ENCODE data around the gene SLC25A19.

Gene SLC25A19

GRCh38 chr17:75239778-75240393, 49.3 kb downstream of the SLC25A19 start:
- FAIRE-seq: no peak

GRCh38 chr17:75239214-75239613, 50.0 kb downstream of the SLC25A19 start:
- FAIRE-seq: no peak

GRCh38 chr17:75238684-75239191, 50.5 kb downstream of the SLC25A19 start:
- no peak for FAIRE-seq

- no peak for FAIRE-seq
Observed at GRCh38 chr17:75238020-75238580, 51.1 kb downstream of the SLC25A19 start.

- no peak for FAIRE-seq
Observed at GRCh38 chr17:75237100-75238014, 51.9 kb downstream of the SLC25A19 start.

- FAIRE-seq: no peak
Observed at GRCh38 chr17:75232786-75233185, 56.4 kb downstream of the SLC25A19 start.

- no peak for FAIRE-seq
Observed at GRCh38 chr17:75231741-75232464, 57.3 kb downstream of the SLC25A19 start.

- no peak for FAIRE-seq
Observed at GRCh38 chr17:75231071-75231470, 58.2 kb downstream of the SLC25A19 start.

GRCh38 chr17:75228847-75229246, 60.4 kb downstream of the SLC25A19 start:
- no peak for FAIRE-seq

- no peak for FAIRE-seq
Observed at GRCh38 chr17:75228305-75228704, 60.9 kb downstream of the SLC25A19 start.

- no peak for FAIRE-seq
Observed at GRCh38 chr17:75227729-75228128, 61.5 kb downstream of the SLC25A19 start.

GRCh38 chr17:75225016-75225415, 64.2 kb downstream of the SLC25A19 start:
- FAIRE-seq: no peak
